Measurements from ENCODE around the gene GFI1.

DNA sequence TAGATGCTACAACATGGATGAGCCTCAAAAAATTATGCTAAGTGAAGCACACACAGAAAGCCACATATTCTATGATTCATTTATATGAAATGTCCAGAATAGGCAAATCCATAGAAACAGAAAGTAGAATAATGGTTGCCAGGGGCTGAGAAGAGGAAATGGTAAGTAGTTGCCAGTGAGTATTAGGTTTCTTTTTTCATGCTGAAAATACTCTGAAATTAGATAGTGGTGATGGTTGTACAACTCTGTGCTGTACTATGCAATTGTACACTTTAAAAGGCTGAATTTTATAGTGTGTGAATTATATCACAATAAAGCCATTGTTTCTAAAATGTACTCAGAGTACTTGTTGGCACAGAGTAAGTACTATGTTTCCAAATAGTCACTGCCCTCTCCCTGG lies 15.5 kb upstream of the GFI1 start:
- TF ChIP-seq ZNF274 (IDR thresholded peaks at IDR 0.05; ENCODE audit: low read depth, low read length) (no peak), YY1 (IDR thresholded peaks at IDR 0.05; ENCODE audit: insufficient read depth, insufficient read length) (no peak), SUZ12 (IDR thresholded peaks at IDR 0.05; ENCODE audit: extremely low read depth, insufficient read depth, insufficient read length) (no peak)
